ENCODE measurements around the gene TIMELESS.
"Not testable (repeated sequence)": the region's sequence is repeated elsewhere in the genome, so short reads cannot be mapped to it uniquely, and the experiment has no call there.

Gene TIMELESS

GRCh38 chr12:56448860-56449621 lies at the start of gene TIMELESS:
TSS of gene TIMELESS (minus strand) at chr12:56449426. CDS start at chr12:56434170, 15,256 bp downstream.
- DNase-seq = peak; percentile 84

GRCh38 chr12:56498126-56498902 lies 49.1 kb upstream of the TIMELESS start:
- not testable (repeated sequence) for DNase-seq

GRCh38 chr12:56496704-56497103 lies 47.5 kb upstream of the TIMELESS start:
- not testable (repeated sequence) for DNase-seq

- not testable (repeated sequence) for DNase-seq
These were observed 45.3 kb upstream of the TIMELESS start for GRCh38 chr12:56494481-56494880.

- DNase-seq = not testable (repeated sequence)
These were observed 44.8 kb upstream of the TIMELESS start for GRCh38 chr12:56494106-56494415.

- not testable (repeated sequence) for DNase-seq
These were observed 44.3 kb upstream of the TIMELESS start for GRCh38 chr12:56493409-56494105.

GRCh38 chr12:56490360-56490759 lies 41.1 kb upstream of the TIMELESS start:
- no peak for DNase-seq

GRCh38 chr12:56488041-56488955 lies 39.1 kb upstream of the TIMELESS start, which contains the start of gene GLS2:
TSS of gene GLS2 (minus strand) at chr12:56488161. CDS start at chr12:56488118, 43 bp downstream.
- DNase-seq = peak; percentile 66

GRCh38 chr12:56487448-56488040 lies 38.3 kb upstream of the TIMELESS start:
- DNase-seq = peak; percentile 10

- no peak for DNase-seq
These were observed 37.5 kb upstream of the TIMELESS start for GRCh38 chr12:56486694-56487093.

- DNase-seq = no peak
These were observed 35.3 kb upstream of the TIMELESS start for GRCh38 chr12:56484566-56484965.

- no peak for DNase-seq
These were observed 30.4 kb upstream of the TIMELESS start for GRCh38 chr12:56479625-56480024.

GRCh38 chr12:56477521-56478225 lies 28.4 kb upstream of the TIMELESS start:
- no peak for DNase-seq

- DNase-seq = no peak
These were observed 27.8 kb upstream of the TIMELESS start for GRCh38 chr12:56476972-56477432.

- no peak for DNase-seq
These were observed 26.9 kb upstream of the TIMELESS start for GRCh38 chr12:56476143-56476542.

GRCh38 chr12:56474389-56474788 lies 25.2 kb upstream of the TIMELESS start:
- no peak for DNase-seq

- DNase-seq = no peak
These were observed 20.0 kb upstream of the TIMELESS start for GRCh38 chr12:56469007-56469930.

- peak; percentile 85 for DNase-seq
These were observed 19.2 kb upstream of the TIMELESS start, which contains the start of gene SPRYD4 for GRCh38 chr12:56468216-56469006. TSS of gene SPRYD4 (plus strand) at chr12:56468578. CDS start at chr12:56468592, 14 bp downstream.

- no peak for DNase-seq
These were observed 13.3 kb upstream of the TIMELESS start for GRCh38 chr12:56462565-56462964.
